Measurements from ENCODE around the gene AMOTL1.

DNA sequence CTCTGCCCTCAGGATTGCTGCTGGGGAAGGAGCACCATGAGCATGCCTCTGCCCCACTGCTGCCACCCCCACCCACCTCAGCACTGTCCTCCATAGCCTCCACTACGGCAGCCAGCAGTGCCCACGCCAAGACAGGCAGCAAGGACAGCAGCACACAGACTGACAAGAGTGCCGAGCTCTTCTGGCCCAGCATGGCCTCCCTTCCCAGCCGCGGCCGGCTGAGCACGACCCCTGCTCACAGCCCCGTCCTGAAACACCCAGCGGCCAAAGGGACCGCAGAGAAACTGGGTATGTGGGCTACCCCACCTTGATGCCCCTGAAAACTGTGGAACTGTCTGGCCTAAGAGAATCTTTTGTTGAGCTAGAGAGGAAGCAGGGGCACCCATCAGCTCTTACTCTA lies 101.0 kb downstream of the AMOTL1 start:
- TF ChIP-seq, protein P1, sequence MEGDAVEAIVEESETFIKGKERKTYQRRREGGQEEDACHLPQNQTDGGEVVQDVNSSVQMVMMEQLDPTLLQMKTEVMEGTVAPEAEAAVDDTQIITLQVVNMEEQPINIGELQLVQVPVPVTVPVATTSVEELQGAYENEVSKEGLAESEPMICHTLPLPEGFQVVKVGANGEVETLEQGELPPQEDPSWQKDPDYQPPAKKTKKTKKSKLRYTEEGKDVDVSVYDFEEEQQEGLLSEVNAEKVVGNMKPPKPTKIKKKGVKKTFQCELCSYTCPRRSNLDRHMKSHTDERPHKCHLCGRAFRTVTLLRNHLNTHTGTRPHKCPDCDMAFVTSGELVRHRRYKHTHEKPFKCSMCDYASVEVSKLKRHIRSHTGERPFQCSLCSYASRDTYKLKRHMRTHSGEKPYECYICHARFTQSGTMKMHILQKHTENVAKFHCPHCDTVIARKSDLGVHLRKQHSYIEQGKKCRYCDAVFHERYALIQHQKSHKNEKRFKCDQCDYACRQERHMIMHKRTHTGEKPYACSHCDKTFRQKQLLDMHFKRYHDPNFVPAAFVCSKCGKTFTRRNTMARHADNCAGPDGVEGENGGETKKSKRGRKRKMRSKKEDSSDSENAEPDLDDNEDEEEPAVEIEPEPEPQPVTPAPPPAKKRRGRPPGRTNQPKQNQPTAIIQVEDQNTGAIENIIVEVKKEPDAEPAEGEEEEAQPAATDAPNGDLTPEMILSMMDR (IDR thresholded peaks at IDR 0.05 in 4 of 5, conservative IDR thresholded peaks at IDR 0.05 in 1 of 5), result no peak
- TF ChIP-seq POLR2A (IDR thresholded peaks at IDR 0.05), result no peak
